Activated CD4-positive, alpha-beta memory T cell treated with anti-CD3 and anti-CD28 coated beads for 36 hours (primary cell): ENCODE data around the gene MLXIPL. TPM values are rescaled to one million over a fixed set of nuclear protein-coding genes. Genes with fewer than 3 reads are reported as not detected.

Experiments used
- CTCF ChIA-PET: fragments of 350-600 bp; sonication (Branson Sonifier 250); formaldehyde crosslinking; loops from one replicate; lab custom pipeline; 2021; ENCODE audit warnings: antibody characterized with exemption, inconsistent platforms; lab: Charles Lee
- POLR2A ChIA-PET: fragments of 350-600 bp; sonication (Branson Sonifier 250); formaldehyde crosslinking; loops from one replicate; lab custom pipeline; 2021; ENCODE audit warnings: antibody characterized with exemption; lab: Charles Lee
- DNase-seq: peaks from one replicate; pipeline ENCODE4 v3.0.0-alpha.2; 2020
- H3K27ac Mint-ChIP-seq: one replicate; pipeline ENCODE4 v1.8.0; 2021; ENCODE audit warnings: mixed read lengths
- H3K27me3 Mint-ChIP-seq: one replicate; pipeline ENCODE4 v1.8.0; 2021; ENCODE audit warnings: mixed read lengths
- H3K36me3 Mint-ChIP-seq: one replicate; pipeline ENCODE4 v1.8.0; 2021; ENCODE audit warnings: mixed read lengths
- H3K4me1 Mint-ChIP-seq: one replicate; pipeline ENCODE4 v1.8.0; 2021; ENCODE audit warnings: low read depth, mixed read lengths
- H3K4me3 Mint-ChIP-seq: one replicate; pipeline ENCODE4 v1.8.0; 2021; ENCODE audit warnings: mild to moderate bottlenecking, mixed read lengths
- H3K9me3 Mint-ChIP-seq: one replicate; pipeline ENCODE4 v1.8.0; 2021; ENCODE audit warnings: mixed read lengths
- intact Hi-C: fragments of 100-400 bp; cut with micrococcal nuclease; formaldehyde crosslinking; loops from one replicate; pipeline ENCODE4 v1.15.1; 2023
- total RNA-seq, 2 experiments: library from RNA; stranded (reverse); gene quantifications; one replicate each; pipeline ENCODE4 v1.2.3, GENCODE V29; 2021

The MLXIPL gene
- total RNA-seq, 2 experiments from 2014 or later: not detected

GRCh38 chr7:73635428-73636200, 11.3 kb upstream of the MLXIPL start:
- Mint-ChIP-seq H3K4me1 (no peaks in the 10 kb centered on the region), H3K27ac (no peak overlapping the region), H3K4me3 (no peak overlapping the region), H3K27me3 (peaks cover 30% of the 10 kb centered on the region), H3K9me3 (no peaks in the 10 kb centered on the region), H3K36me3 (no peaks in the 10 kb centered on the region)
- CTCF ChIA-PET: interaction anchor here (1.6 kb wide), 1 partner anchor 29 kb away, joined by 4 read pairs; no protein-coding TSS in a partner anchor
- intact Hi-C loops: no loop called here
- DNase-seq: no peak
- POLR2A ChIA-PET: no interaction called here

GRCh38 chr7:73633844-73634243, 9.5 kb upstream of the MLXIPL start:
- DNase-seq: no peak
- no peaks in the 10 kb centered on the region for H3K36me3 Mint-ChIP-seq
- H3K27me3 Mint-ChIP-seq: peaks cover 34% of the 10 kb centered on the region
- no peaks in the 10 kb centered on the region for H3K9me3 Mint-ChIP-seq
- intact Hi-C loops: no loop called here
- ChIA-PET POLR2A (no interaction called here), CTCF (no interaction called here)
- no peak overlapping the region for H3K27ac Mint-ChIP-seq
- no peak overlapping the region for H3K4me3 Mint-ChIP-seq
- no peaks in the 10 kb centered on the region for H3K4me1 Mint-ChIP-seq

- H3K27me3 Mint-ChIP-seq: peaks cover 38% of the 10 kb centered on the region
- no peak overlapping the region for H3K4me3 Mint-ChIP-seq
- no peaks in the 10 kb centered on the region for H3K4me1 Mint-ChIP-seq
- no peaks in the 10 kb centered on the region for H3K9me3 Mint-ChIP-seq
- intact Hi-C loops: no loop called here
- POLR2A ChIA-PET: no interaction called here
- no peak for DNase-seq
- no peaks in the 10 kb centered on the region for H3K36me3 Mint-ChIP-seq
- CTCF ChIA-PET: no interaction called here
- no peak overlapping the region for H3K27ac Mint-ChIP-seq
Observed at GRCh38 chr7:73633323-73633722, 9.0 kb upstream of the MLXIPL start.

GRCh38 chr7:73631558-73631957, 7.2 kb upstream of the MLXIPL start:
- DNase-seq: no peak
- intact Hi-C loops: no loop called here
- Mint-ChIP-seq H3K27ac (no peak overlapping the region), H3K9me3 (no peaks in the 10 kb centered on the region), H3K27me3 (peaks cover 44% of the 10 kb centered on the region), H3K36me3 (no peaks in the 10 kb centered on the region), H3K4me1 (no peaks in the 10 kb centered on the region), H3K4me3 (no peak overlapping the region)
- ChIA-PET POLR2A (interaction anchor here (0.6 kb wide), 1 partner anchor 35 kb away, joined by 3 read pairs; no protein-coding TSS in a partner anchor), CTCF (interaction anchor here (2.4 kb wide), 1 partner anchor 25 kb away, joined by 13 read pairs; no protein-coding TSS in a partner anchor)

GRCh38 chr7:73628504-73628903, 4.2 kb upstream of the MLXIPL start:
- ChIA-PET CTCF (interaction anchor here (0.6 to 2.3 kb wide), 2 partner anchors 94 to 97 kb away, joined by 3 to 13 read pairs; no protein-coding TSS in a partner anchor), POLR2A (no interaction called here)
- no peak for DNase-seq
- Mint-ChIP-seq H3K27ac (no peak overlapping the region), H3K4me1 (peaks cover 3% of the 10 kb centered on the region), H3K4me3 (no peak overlapping the region), H3K27me3 (peaks cover 34% of the 10 kb centered on the region), H3K36me3 (no peaks in the 10 kb centered on the region), H3K9me3 (no peaks in the 10 kb centered on the region)
- intact Hi-C loops: no loop called here

- peaks cover 35% of the 10 kb centered on the region for H3K27me3 Mint-ChIP-seq
Observed at GRCh38 chr7:73626814-73627213, 2.5 kb upstream of the MLXIPL start.

GRCh38 chr7:73625276-73625675, 954 bp upstream of the MLXIPL start:
- no peak for DNase-seq
- intact Hi-C loops: no loop called here
- H3K27me3 Mint-ChIP-seq: peaks cover 40% of the 10 kb centered on the region
- H3K4me1 Mint-ChIP-seq: peaks cover 6% of the 10 kb centered on the region
- ChIA-PET POLR2A (no interaction called here), CTCF (interaction anchor here (0.9 to 3.9 kb wide), 3 partner anchors 18 to 100 kb away, joined by 3 to 14 read pairs (median 6); no protein-coding TSS in a partner anchor)
- no peaks in the 10 kb centered on the region for H3K9me3 Mint-ChIP-seq
- H3K4me3 Mint-ChIP-seq: no peak overlapping the region
- no peaks in the 10 kb centered on the region for H3K36me3 Mint-ChIP-seq
- H3K27ac Mint-ChIP-seq: no peak overlapping the region

More at GRCh38 chr7:73626814-73627213, 2.5 kb upstream of the MLXIPL start:
- Mint-ChIP-seq H3K9me3 (no peaks in the 10 kb centered on the region), H3K36me3 (no peaks in the 10 kb centered on the region), H3K4me3 (no peak overlapping the region), H3K27ac (no peak overlapping the region), H3K4me1 (peaks cover 6% of the 10 kb centered on the region)
- intact Hi-C loops: no loop called here
- DNase-seq: no peak
- CTCF ChIA-PET: interaction anchor here (1.4 kb wide), 1 partner anchor 20 kb away, joined by 6 read pairs; no protein-coding TSS in a partner anchor
- POLR2A ChIA-PET: no interaction called here

GRCh38 chr7:73624669-73625001, 313 bp upstream of the MLXIPL start:
- CTCF ChIA-PET: interaction anchor here (0.9 to 3.9 kb wide), 2 partner anchors 17 to 101 kb away, joined by 3 to 14 read pairs; no protein-coding TSS in a partner anchor
- Mint-ChIP-seq H3K4me1 (peaks cover 6% of the 10 kb centered on the region), H3K27me3 (peaks cover 41% of the 10 kb centered on the region), H3K27ac (no peak overlapping the region), H3K4me3 (no peak overlapping the region), H3K36me3 (no peaks in the 10 kb centered on the region), H3K9me3 (no peaks in the 10 kb centered on the region)
- DNase-seq: no peak
- POLR2A ChIA-PET: no interaction called here
- intact Hi-C loops: no loop called here

- intact Hi-C loops: no loop called here
- Mint-ChIP-seq H3K27ac (no peak overlapping the region), H3K27me3 (peaks cover 34% of the 10 kb centered on the region), H3K4me3 (no peak overlapping the region), H3K36me3 (no peaks in the 10 kb centered on the region), H3K4me1 (peaks cover 6% of the 10 kb centered on the region), H3K9me3 (no peaks in the 10 kb centered on the region)
- ChIA-PET CTCF (interaction anchor here (1.4 to 3.9 kb wide), 2 partner anchors 16 to 102 kb away, joined by 3 to 14 read pairs; no protein-coding TSS in a partner anchor), POLR2A (no interaction called here)
- no peak for DNase-seq
Observed at GRCh38 chr7:73622909-73623797, 1.2 kb downstream of the MLXIPL start.

- intact Hi-C loops: no loop called here
- Mint-ChIP-seq H3K27me3 (peaks cover 27% of the 10 kb centered on the region), H3K4me1 (peaks cover 6% of the 10 kb centered on the region), H3K4me3 (no peak overlapping the region), H3K9me3 (no peaks in the 10 kb centered on the region), H3K27ac (no peak overlapping the region), H3K36me3 (no peaks in the 10 kb centered on the region)
- CTCF ChIA-PET: interaction anchor here (1.4 to 3.9 kb wide), 2 partner anchors 15 to 103 kb away, joined by 3 to 14 read pairs; no protein-coding TSS in a partner anchor
- no peak for DNase-seq
- POLR2A ChIA-PET: interaction anchor here (0.7 kb wide), 1 partner anchor 92 kb away, joined by 3 read pairs; no protein-coding TSS in a partner anchor
Observed at GRCh38 chr7:73622527-73622908, 1.8 kb downstream of the MLXIPL start.

GRCh38 chr7:73621168-73622063, 2.9 kb downstream of the MLXIPL start:
- intact Hi-C loops: no loop called here

More at GRCh38 chr7:73621168-73622063, 2.9 kb downstream of the MLXIPL start:
- Mint-ChIP-seq H3K27ac (no peak overlapping the region), H3K4me1 (peaks cover 6% of the 10 kb centered on the region), H3K27me3 (peaks cover 26% of the 10 kb centered on the region), H3K9me3 (no peaks in the 10 kb centered on the region), H3K36me3 (no peaks in the 10 kb centered on the region), H3K4me3 (no peak overlapping the region)
- ChIA-PET CTCF (interaction anchor here (1.3 to 3.9 kb wide), 2 partner anchors 14 to 15 kb away, joined by 3 to 14 read pairs; no protein-coding TSS in a partner anchor), POLR2A (interaction anchor here (0.5 to 0.8 kb wide), 3 partner anchors 93 to 144 kb away, joined by 3 read pairs; no protein-coding TSS in a partner anchor)
- DNase-seq: no peak
